Activated effector memory CD4-positive, alpha-beta T cell treated with anti-CD3 and anti-CD28 coated beads, Interleukin-2, amount 50 U/mL, for 16 hours (primary cell): ENCODE measurements around the gene LAS1L.
"Not testable (repeated sequence)": the region's sequence is repeated elsewhere in the genome, so short reads cannot be mapped to it uniquely, and the experiment has no call there.

ENCODE experiments used
- DNase-seq: peaks from one replicate; pipeline ENCODE4 v3.0.0-alpha.2; 2020

LAS1L gene

DNA sequence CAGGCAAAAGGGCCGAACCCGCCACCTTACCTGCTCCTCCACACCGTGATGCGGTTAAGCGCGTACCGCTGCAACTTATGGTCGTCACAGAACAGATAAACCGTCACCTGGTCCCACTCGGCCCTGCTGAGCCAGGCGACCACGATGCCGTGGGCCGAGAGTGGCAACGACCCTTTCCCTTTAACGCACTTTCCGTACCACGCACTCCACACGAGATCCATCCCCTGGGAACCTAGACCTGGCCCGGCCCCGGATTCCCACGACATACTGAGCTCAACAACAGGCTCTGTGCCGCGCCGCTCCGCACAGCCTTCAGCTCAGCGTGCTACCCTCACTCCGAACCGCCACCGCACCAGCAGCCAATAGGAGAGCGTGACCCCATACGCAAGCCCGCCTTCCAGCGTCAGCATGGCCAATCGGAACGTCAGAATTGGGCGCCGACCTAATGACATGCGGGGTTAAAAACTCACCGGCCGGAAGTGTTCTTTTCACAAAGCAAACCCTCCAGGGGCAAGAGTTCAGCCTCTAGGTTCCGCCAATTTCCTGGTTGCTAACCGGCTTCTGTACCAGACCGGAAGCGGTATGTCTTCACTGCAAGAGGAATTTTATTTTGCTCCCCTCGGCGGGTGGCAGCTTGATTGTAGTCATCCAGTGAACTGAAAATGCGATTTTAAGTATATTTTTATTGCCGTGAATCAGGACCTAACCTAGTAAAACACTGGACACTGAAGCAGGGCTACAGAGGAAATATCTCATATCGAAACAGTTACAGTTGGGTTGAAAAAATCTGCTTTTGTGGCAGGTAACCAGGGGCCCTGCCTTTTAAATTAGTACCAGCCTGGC, at the start of gene LAS1L:
TSS of gene LAS1L (minus strand) at position 338 of the 843 bp plus-strand sequence. CDS start at position 266, 72 bp downstream.
- DNase-seq, result peak; percentile 96

- DNase-seq, result no peak
These were observed 48.0 kb upstream of the LAS1L start for GRCh38 chrX:65582450-65583082.

DNA sequence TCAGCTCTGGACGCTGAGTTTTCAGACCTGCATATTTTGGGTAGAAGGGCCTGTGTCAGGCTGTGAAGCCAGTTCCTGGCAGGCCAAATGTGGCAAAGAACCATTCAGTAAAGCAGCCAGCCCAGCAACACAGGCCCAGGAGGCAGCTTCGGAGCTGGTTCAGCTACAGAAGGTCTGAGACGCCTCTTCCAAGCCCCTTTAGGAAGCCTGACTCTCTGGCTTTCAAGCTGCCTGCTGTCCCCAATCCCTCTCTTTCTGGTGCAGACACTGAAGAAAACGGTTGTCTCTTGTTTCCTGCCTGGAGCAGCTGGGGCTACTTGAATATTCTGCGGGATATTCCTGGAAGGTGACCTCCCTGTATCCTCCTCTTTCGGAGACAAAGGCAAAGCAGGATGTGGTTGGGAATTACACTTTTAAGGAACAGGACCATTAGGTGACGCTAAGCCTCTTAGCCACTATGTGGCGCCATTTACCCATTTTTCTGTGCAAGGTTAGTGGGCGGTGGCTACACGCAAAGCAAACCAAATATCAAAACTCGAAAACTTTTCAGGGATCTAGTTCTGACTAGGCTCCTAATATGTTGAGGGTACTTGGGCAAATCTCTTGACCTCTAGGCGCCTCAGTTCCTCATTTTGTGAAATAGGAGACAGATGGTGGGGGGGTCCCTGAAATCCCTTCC, 47.2 kb upstream of the LAS1L start:
- DNase-seq, result peak; percentile 80

- no peak for DNase-seq
These were observed 43.8 kb upstream of the LAS1L start for GRCh38 chrX:65578346-65578745.

- no peak for DNase-seq
These were observed 41.6 kb upstream of the LAS1L start for GRCh38 chrX:65576160-65576559.

- no peak for DNase-seq
These were observed 40.4 kb upstream of the LAS1L start for GRCh38 chrX:65575022-65575421.

GRCh38 chrX:65574356-65574755, 39.8 kb upstream of the LAS1L start:
- DNase-seq, result no peak

DNA sequence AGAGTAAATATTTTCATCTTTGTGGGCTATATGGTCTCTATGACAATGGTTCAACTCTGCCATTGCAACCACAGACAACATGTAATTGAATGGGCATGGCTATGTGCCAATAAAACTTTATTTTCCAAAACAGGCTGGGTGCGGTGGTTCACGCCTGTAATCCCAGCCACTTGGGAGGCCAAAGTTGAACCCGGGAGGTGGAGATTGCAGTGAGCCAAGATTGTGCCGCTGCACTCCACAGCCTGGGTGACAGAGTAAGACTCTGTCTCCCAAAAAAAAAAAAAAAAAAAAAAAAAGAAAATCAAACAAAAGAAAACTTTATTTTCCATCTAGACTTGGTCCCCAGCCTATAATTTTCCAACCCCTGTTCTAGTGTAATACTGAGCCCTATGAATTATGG, 38.4 kb upstream of the LAS1L start:
- no peak for DNase-seq

GRCh38 chrX:65562850-65563249, 28.3 kb upstream of the LAS1L start:
- not testable (repeated sequence) for DNase-seq

DNA sequence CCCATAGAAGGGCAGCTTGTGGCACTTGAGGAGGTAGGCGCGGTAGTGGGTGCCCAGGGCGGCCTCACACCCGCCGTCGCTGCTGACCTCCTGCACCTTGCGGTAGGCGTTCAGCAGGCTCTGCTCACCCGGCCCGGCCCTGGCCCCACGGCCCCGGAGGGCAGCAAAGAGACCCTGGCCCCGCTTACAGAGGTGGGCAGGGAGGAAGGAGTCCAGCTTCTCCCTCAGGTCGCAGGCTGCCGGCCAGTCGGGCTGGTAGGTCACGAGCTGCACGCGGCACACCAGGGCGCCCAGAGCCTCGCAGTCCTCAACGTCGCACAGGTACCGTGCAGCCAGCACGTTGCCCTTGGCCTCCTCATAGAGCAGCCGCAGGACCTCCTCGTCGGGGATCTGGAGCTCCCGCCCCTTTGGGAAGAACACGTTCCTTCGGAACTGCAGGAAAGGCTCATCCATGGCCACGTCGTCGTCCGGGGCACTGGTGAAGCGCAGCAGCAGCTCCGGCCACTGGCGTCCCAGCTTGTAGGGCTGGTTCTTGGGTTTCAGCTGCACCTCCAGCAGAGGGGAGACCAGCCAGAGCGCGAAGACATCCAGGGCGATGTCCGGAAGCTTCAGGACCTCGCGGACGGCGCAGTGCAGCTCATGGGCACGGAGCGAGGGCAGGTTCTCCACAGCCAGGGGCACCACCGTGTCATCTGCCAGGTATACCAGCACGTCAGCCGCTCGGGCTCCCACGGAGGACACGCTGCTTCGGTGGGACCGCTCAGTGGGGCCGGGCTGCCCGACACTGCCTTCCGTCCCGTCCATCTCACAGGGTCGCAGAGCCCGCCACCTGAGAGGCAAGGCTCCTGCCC, 17.1 kb upstream of the LAS1L start:
- no peak for DNase-seq

DNA sequence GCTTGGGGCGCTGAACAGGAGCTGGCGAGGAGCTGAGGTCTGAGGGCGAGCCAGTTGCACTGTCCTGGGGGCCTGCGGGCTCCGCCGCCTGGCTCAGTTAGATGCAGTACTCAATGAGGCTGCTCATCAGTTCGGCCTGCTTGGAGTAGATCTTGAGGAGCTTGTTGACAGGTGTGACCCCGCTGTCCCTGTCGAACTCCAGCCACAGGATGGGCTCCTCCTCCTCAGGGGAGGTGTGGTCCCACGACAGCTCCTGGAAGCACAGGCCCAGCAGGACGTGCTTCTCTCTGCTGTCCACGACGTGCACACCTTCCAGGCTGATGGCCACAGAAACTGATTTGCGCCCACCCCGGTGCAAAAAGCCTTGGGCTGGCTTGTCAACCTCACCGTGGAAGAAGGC, 16.5 kb upstream of the LAS1L start:
- no peak for DNase-seq

DNA sequence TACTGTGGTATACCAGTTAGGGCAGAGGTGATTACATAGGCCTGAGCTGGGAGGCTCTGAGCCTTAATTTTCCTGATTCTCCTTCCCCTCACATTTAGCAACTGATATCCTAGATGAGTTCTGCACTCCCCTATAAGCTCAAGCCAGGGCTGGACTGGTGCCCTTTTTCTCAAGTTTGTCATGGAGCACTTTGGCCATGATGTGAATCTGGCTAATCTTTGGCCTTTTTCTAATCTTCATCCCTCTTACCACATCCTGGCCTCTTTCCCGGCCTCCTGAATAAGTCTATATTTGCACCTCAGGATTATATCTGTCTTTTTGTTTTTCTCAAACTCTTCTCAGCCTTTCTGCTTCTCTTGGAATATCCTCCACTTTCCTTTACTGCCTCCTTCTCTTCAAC, 10.9 kb upstream of the LAS1L start:
- no peak for DNase-seq

DNA sequence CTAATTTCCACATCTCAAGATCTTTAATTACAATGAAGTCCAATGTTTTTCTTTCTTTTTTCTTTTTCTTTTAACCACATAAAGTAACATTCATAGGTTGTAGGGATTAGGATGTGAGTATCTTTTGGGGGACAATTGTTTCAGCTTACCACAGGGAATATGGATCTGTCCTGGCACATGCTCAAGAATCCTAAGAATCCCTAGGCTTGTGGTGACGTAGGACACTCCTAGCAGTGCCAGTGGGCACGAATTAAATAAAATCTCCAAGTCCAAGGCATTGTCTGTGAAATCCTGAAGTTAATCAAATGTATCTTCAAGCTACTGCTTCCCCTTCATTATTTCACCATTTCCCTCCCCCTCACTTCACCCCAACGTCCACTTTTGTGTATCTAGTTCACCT, 2.6 kb upstream of the LAS1L start:
- DNase-seq, result no peak

GRCh38 chrX:65536291-65536690, 1.7 kb upstream of the LAS1L start:
- DNase-seq, result no peak

DNA sequence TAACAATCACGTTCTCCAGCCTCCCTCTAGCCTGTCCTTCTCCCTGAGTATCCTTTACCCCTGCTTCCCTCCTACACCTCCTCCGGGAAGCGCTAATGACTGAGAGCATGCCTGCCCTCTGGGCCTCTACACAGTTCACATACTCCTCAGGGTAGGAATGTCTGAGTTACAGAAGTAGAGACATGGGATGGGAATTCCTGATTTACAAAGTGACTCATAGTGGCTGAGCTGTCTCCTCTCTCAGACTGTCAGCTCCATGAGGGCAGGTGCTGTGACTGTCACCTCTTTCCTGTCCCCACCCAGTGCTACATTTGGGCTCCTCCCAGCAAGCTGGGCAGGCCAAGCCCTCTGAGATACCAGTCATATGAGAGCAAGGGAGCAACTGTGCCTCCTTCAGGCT, 2.6 kb downstream of the LAS1L start:
- DNase-seq, result no peak

DNA sequence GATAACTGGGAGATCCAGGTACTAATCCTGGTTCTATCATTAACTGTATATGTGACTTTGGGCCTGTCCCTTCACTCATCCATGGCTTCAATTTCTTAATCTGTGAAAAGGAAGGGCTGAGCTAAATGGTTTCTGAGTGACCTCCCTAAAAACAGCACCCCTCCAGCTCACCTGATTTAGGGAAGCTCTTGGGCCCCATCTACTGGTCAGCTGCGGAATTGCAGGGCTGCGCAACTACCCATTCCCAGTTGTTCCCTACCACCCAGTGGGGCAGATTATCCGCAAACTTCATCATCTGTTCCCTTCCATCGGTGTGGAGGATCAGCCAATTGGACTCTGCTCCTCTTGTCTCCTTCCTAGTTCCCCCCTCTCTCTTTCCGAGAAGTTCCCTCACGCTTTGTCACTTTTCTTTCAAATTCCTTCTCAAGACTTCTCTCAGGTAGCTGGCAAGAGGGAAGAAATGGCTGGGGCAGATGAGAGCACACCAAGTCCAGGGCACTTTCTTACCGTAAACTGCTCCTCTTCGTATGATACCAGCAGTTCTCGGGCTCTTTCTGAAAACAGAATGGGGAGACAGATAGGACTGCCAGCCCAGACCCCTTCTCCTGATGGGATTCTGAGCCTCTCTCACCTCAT, 5.8 kb downstream of the LAS1L start:
- DNase-seq, result peak; percentile 84

- DNase-seq, result no peak
These were observed 6.3 kb downstream of the LAS1L start for GRCh38 chrX:65528293-65528692.

- no peak for DNase-seq
These were observed 10.4 kb downstream of the LAS1L start for GRCh38 chrX:65524139-65524538.

- DNase-seq, result no peak
These were observed 11.7 kb downstream of the LAS1L start for GRCh38 chrX:65522739-65523372.

DNA sequence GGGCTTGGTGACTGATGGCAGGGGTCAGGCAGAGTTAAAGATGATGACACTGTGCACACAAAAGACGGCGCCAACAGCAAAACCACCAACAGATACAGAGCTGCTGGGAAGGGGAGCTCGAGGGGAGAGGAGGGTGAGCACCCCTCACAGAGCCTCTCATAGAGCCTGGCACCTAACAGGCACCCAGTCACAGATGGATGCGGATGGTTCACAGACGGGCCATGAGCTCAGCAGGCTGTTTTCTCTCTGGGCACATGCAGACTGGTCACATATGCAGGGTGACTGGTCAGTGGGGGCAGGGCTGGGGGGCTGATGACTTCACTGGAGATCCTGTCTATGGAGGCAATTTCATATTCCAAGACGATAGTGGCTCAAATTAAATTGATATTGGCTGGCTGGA, 15.1 kb downstream of the LAS1L start:
- not testable (repeated sequence) for DNase-seq

- not testable (repeated sequence) for DNase-seq
These were observed 15.6 kb downstream of the LAS1L start for GRCh38 chrX:65518980-65519379.

DNA sequence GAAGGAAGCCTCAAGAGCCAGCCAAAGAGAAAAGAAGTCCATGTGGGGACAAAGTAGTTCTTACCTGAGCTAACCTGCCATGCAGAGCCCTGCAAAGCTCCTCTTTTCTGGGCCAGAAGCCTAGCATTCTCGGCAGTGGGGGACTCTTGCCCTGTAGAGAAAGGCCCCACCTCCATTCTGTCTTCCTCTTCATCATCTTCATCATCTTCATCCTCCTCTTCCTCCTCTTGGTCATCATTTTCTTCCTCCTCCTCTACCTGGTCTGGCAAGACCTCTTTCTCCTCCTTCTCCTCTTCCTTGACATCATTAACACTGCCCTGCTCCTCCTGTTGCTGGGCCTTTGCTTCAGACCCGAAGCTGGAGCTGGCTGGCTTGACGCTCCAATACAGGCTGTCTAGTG, 16.7 kb downstream of the LAS1L start:
- no peak for DNase-seq
